ENCODE measurements around the gene SLC38A8.

GRCh38 chr16:83963277-83964119 is 79.1 kb downstream of the SLC38A8 start:
- no peak for TF ChIP-seq CTCF (IDR thresholded peaks at IDR 0.05)
- TF ChIP-seq EP300 (IDR thresholded peaks at IDR 0.05) = no peak
- TF ChIP-seq POLR2A (IDR thresholded peaks at IDR 0.05) = no peak
